SK-N-MC (cell line): ENCODE results near the gene SPATA1.

Experiments
- DNase-seq: peaks from one replicate; pipeline ENCODE4 v3.0.0-alpha.2; 2011; ENCODE audit warnings: low read depth, low spot score
- H3K27ac ChIP-seq: fragments of 200-600 bp; sonication (generic); 2 replicates; pipeline ENCODE4 v1.5.1; 2016; ENCODE audit warnings: mixed run types
- H3K36me3 ChIP-seq: fragments of 200-600 bp; sonication (generic); 2 replicates; pipeline ENCODE4 v1.6.1; 2017; ENCODE audit warnings: antibody characterized with exemption, low read length, mixed read lengths; ENCODE audit not compliant: insufficient read depth
- H3K4me3 ChIP-seq: fragments of 200-600 bp; sonication (generic); 2 replicates; pipeline ENCODE4 v1.5.1; 2016
- H3K9ac ChIP-seq: fragments of 200-600 bp; sonication (generic); 2 replicates; pipeline ENCODE4 v1.8.0; 2017; ENCODE audit warnings: mixed run types, mixed read lengths; ENCODE audit not compliant: insufficient read length
- H3K9me3 ChIP-seq: fragments of 200-600 bp; sonication (generic); 2 replicates; pipeline ENCODE4 v1.6.1; 2017; ENCODE audit warnings: low read depth, mild to moderate bottlenecking, antibody characterized with exemption, low read length, moderate library complexity, mixed read lengths
- EZH2 ChIP-seq: fragments of 200-600 bp; sonication (generic); IDR thresholded peaks from one replicate; pipeline ENCODE4 v1.6.1; 2017; ENCODE audit warnings: antibody characterized with exemption
- FOXP2 ChIP-seq: optimal IDR thresholded peaks from 2 replicates; pipeline ENCODE3; 2011; ENCODE audit warnings: mild to moderate bottlenecking, moderate library complexity; ENCODE audit not compliant: insufficient read depth; ENCODE audit errors: extremely low read length, control extremely low read depth
- POLR2AphosphoS5 ChIP-seq: IDR thresholded peaks from 2 replicates; pipeline ENCODE4 v1.6.1; 2012; ENCODE audit warnings: mild to moderate bottlenecking, low read depth, low read length, borderline replicate concordance

SPATA1 gene

DNA sequence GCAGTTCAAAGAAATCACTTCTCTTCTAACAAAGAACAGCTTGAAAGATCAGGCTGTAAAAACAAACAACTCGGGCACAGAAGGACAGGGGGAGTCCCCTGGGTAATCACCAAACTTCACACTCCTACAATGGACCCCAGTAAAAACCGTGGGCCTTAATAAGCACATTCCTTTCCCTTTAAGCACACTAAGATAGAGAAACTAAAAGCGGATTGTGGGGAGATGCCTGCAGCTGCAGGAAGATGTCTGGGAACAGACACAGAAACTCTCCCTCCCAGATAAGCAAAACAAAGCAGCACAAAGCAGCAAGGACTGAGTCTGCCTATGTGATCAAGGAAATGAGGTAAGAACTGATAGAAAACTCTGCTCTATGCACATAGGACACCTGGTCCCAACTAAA is 105.6 kb downstream of the SPATA1 start:
- Histone ChIP-seq H3K27ac (no peak overlapping the region), H3K9me3 (peaks cover 10% of the 10 kb centered on the region; the same call in 1 of the 2 replicates), H3K36me3 (no peaks in the 10 kb centered on the region), H3K4me3 (no peak overlapping the region), H3K9ac (no peak overlapping the region)
- TF ChIP-seq POLR2AphosphoS5 (no peak), EZH2 (no peak), FOXP2 (no peak)
- no peak for DNase-seq

DNA sequence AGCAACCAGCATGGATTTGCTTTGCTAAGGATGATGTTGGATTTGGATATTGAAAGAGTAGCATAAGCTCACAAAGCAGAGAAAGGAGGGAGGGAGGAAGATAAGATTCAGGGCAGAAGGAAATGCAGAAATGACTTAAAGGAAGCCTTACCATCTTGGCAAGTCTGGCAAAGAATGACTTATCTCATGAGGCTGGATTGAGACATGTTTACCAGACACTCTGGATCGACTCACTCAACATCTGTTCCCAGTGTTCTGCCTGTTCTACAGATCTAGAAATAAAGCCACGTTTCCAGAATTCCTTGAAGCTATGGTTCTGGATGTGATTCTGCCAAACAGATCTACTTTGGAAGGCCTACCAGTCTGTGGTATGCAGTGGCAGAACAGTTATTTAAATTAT is 106.8 kb downstream of the SPATA1 start:
- TF ChIP-seq POLR2AphosphoS5 (no peak), EZH2 (no peak), FOXP2 (no peak)
- no peak overlapping the region for H3K4me3 ChIP-seq
- DNase-seq, result no peak
- H3K27ac ChIP-seq, result no peak overlapping the region
- peaks cover 10% of the 10 kb centered on the region; the same call in 1 of the 2 replicates for H3K9me3 ChIP-seq
- no peaks in the 10 kb centered on the region for H3K36me3 ChIP-seq
- no peak overlapping the region for H3K9ac ChIP-seq

DNA sequence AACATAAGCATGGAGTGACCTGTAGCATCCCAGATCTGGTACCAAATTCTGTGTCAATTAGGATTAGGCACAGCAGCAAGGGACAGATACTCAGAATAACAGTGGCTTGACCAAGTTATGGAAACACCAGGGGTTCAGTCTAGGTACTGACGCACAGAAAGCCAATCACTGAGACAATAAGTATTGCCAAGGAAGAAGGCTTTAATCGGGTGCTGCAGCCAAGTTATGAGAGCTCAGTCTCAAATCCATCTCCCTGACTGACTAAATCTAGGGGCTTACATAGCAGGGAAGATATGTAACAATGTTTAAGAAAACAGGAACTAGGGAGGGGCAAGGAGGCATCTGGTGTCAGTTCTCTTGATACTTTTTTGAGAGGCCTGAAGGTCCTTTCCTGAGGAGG is 107.7 kb downstream of the SPATA1 start:
- H3K9ac ChIP-seq, result no peak overlapping the region
- peaks cover 10% of the 10 kb centered on the region; the same call in 1 of the 2 replicates for H3K9me3 ChIP-seq
- H3K36me3 ChIP-seq, result no peaks in the 10 kb centered on the region
- H3K27ac ChIP-seq, result no peak overlapping the region
- no peak overlapping the region for H3K4me3 ChIP-seq
- no peak for DNase-seq
- TF ChIP-seq POLR2AphosphoS5 (no peak), EZH2 (no peak), FOXP2 (no peak)

DNA sequence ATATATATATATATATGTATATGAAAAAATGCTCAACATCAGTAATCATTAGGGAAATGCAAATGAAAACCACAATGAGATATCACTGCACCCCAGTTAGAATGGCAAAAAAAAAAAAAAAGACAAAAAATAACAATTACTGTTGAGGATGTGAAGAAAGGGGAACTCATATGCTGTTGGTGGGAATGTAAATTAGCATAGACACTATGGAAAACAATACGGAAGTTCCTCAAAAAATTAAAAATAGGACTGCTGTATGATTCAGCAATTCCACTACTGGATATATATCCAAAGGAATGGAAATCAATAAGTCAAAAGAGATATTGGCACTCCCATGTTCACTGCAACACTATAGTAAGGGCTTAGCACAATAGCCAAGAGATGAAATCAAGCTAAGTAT is 109.6 kb downstream of the SPATA1 start:
- no peaks in the 10 kb centered on the region for H3K36me3 ChIP-seq
- no peak overlapping the region for H3K9ac ChIP-seq
- no peak overlapping the region for H3K27ac ChIP-seq
- DNase-seq, result no peak
- no peak overlapping the region for H3K4me3 ChIP-seq
- TF ChIP-seq POLR2AphosphoS5 (no peak), EZH2 (no peak), FOXP2 (no peak)
- peaks cover 10% of the 10 kb centered on the region; the same call in 1 of the 2 replicates for H3K9me3 ChIP-seq
